Activated CD4-positive, alpha-beta T cell treated with anti-CD3 and anti-CD28 coated beads for 4 hours (primary cell): ENCODE data around the gene GFRA4.

Experiments
- DNase-seq, 2 donors: peaks; one replicate each; pipeline ENCODE4 v3.0.0-alpha.2; 2020

GFRA4 gene

GRCh38 chr20:3693376-3693775 lies 30.2 kb upstream of the GFRA4 start:
- DNase-seq = no peak

DNA sequence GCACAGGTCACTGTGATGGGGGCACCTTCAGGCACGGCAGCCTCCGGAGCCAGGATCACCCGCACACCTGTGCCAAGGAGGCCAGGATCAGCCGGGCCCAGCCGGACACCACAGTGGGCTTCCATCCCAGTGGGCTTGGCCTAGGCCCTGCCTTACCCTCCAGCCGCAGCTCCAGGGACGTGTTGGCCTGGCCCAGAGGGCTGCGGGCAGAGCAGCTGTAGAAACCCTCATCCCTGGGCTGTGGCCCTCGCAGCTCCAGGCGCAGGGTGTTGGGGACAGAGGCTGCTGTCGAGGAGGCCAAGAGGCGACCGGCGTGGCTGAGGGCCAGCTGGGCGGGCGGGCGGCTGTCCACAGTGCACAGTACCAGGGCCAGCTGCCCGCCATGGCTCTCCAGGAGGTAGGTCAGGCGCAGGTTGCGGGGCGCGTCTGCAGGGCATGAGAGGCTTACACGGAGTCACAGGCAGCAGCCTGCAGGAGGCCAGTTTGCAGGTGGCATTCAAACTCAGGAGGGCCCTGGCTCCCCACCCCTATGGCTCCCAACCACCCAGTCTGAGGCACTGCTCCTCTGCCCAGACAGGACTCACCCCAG lies 29.6 kb upstream of the GFRA4 start:
- DNase-seq = no peak

DNA sequence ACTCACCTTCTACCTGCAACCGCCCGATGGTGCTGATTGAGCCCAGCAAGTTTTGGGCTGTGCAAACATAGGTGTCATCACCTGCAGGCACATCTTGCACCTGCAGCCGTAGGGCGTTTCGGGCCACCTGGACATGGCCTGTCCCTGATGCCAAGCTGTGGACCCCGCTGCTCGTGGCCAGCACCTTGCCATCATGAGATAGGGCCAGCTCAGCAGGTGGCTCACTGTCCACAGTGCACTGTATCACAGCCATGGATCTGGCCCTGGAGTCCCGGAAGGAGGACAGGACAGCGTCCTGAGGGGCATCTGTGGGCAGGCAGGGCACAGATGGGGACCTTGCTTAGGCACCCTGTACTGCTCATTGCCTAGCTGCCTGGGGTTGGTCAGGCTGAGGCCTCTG lies 28.7 kb upstream of the GFRA4 start:
- DNase-seq = no peak

DNA sequence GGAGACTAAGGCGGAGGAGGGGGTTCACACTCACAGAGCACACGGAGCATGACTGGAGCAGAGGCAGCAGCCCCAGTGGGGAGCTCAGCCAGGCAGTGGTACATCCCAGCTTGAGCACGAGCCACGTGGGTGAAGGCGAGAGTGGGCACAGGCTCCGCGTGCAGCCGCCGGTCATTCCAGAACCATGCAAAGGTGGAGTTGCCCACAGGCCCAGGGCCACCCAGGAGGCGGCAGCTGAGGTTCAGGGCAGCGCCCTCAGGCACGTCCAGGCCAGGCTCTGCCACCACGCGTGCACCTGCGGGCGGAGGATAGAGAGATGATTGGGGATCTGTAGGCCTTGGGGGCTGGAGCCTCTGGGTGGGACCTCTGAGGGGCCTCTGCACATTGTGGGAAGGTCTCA lies 28.1 kb upstream of the GFRA4 start:
- no peak for DNase-seq

- no peak for DNase-seq
Observed at GRCh38 chr20:3690413-3690812, 27.2 kb upstream of the GFRA4 start.

GRCh38 chr20:3689978-3690377 lies 26.8 kb upstream of the GFRA4 start:
- DNase-seq = no peak

DNA sequence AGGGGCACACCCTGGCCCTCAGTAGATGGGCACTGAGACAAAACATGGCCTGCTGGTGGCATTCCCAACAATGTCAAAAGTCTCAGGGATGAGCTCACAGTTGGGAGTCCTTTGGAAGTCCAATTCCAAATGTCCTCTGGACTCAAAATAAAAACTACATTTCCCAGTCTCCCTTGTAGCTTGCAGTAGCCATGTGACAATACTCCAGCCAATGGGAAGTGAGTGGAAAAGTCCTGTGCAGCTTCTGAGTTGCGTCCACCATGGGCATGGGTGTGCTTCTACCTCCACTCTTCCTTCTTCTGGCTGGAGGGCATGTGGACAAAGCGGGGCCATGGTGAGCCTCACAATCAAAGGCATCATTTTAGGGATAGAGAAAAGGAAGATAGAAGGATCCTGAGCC lies 24.5 kb upstream of the GFRA4 start:
- DNase-seq = no peak

GRCh38 chr20:3686867-3687321 lies 23.7 kb upstream of the GFRA4 start:
- no peak for DNase-seq

GRCh38 chr20:3686421-3686820 lies 23.2 kb upstream of the GFRA4 start:
- DNase-seq = no peak

GRCh38 chr20:3685341-3685740 lies 22.1 kb upstream of the GFRA4 start:
- no peak for DNase-seq

DNA sequence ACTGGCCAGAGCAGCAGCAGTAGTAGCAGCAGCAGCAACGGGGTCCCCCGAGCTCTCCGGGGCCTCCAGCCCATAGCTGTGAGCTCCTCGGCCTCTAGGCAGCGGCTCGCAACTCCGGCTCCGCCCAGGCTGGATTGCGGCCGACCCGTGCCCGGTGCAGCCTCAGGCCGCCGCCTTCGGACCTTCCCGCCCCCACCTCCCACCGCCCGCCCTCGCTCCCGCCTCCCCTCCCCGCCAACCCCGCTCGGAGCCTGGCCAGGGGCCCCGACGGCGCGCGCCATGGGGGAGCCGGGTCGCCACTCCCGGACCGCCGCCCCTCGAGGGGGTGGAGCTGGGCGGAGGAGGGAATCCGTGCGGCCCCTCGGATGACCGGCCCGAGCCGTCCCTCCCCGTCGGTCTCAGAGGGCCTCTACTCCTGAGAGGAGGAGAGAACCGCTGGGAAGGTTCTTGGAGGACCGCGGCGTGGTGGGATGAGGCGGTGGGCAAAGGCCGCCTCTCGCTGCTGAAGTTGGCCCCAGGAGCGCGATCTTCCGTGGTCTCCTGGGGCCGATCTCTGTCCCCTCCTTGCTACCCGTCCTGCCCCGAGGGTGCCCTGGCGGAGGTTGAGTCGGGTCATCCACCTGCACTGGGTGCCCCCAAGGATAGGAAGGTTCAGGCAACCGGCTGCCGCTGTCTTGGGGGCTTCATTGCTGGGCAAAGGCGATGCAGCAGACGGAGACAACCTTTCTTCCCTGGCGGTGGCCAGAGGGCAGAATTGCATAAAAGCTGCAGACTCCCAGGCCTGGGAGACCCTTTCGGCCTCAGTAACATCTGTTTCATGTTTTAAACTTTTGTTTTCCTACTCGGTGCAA lies 19.0 kb upstream of the GFRA4 start, which contains the start of gene ADAM33:
TSS of gene ADAM33 (minus strand) at position 80 of the 851 bp plus-strand sequence. CDS start at position 74, 6 bp downstream.
- no peak for DNase-seq

DNA sequence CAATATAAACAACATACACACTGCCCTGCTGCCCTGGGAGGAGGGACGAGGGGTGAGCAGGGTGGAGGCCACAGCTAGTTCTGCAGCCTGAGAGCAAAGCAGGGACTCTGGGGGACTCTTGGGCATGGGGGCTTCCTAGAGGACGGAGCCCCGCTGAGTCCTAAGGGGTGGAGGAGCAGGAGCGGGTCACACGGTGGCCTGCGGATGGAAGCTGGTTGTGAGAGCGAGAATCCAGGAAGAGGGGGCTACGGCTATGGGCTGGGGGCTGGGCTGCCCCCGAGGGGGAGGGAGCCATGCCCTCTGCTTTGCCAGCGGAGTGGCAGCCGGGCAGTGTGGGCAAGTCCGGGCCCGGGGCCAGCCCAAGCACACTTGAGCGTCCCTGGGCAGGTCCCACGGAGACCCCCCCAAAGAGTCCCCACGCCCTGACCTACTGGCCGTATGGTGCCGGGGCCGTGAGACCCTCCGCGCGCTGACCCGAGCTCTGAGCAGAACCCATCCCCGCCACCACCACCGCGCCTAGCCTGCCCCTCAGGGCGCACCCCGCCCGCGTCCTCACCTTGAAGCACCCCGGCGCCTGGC lies 18.2 kb upstream of the GFRA4 start:
- no peak for DNase-seq

- DNase-seq = no peak
Observed at GRCh38 chr20:3680701-3681351, 17.6 kb upstream of the GFRA4 start.

- no peak for DNase-seq
Observed at GRCh38 chr20:3679749-3680700, 16.8 kb upstream of the GFRA4 start.

GRCh38 chr20:3678856-3679720 lies 15.9 kb upstream of the GFRA4 start:
- no peak for DNase-seq

- DNase-seq = no peak
Observed at GRCh38 chr20:3678198-3678597, 15.0 kb upstream of the GFRA4 start.

DNA sequence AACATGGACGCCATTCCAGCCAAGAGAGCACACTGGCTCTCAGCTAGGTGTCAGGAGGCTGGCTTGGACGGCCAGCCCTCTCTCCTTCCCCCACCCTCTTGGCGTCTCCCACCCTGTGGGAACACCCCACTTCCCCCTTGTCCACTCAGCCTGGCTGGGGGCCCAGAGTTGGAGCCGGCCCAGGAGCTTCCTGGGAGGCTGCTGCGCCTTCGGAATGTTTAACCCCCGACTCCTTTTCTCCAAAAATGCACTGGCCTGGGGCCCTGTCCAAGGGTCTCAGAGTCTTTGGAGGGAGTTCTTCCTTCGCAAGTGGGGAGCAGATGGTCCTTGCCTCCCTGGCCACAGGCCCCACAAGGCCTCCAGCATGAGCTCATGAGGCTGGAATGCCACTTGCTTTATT lies 14.5 kb upstream of the GFRA4 start:
- no peak for DNase-seq

GRCh38 chr20:3674995-3675900 lies 12.0 kb upstream of the GFRA4 start:
- DNase-seq = no peak

DNA sequence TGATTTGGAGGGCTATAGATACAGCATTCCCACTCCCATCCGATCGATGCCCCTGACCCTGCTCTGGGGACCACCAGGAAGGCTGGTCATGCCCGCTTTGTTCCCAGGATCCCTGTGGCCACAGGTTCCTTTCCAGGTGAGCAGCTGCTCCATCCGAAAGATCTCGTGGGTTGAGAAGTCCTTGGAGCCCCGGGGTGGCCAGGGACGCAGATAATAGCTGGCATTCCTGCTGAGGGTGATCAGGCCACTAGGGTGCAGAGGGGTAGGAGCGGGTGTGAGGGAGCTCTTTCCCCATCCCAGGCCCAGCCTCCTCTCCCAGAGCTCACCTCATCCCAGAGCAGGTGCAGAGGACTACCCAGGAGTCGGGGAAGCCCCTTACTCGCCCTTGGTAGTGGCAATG lies 11.2 kb upstream of the GFRA4 start:
- DNase-seq = no peak
